Panc1 (cell line): ENCODE results near the gene SH3TC1. TPM values are rescaled to one million over a fixed set of nuclear protein-coding genes. Genes with fewer than 3 reads are reported as not detected.

Experiments used
- ATAC-seq: fragments of 200-7000 bp; cut with Tn5 transposase; 2 replicates; pipeline ENCODE4 v1.9.1; 2020; ENCODE audit warnings: mild to moderate bottlenecking, moderate library complexity
- BruUV-seq: library from RNA; stranded (reverse); fragments of 400-500 nt; replicated peaks from 2 replicates; lab custom pipeline; 2021; lab: Mats Ljungman, UMichigan
- CTCF ChIA-PET: fragments of 300-600 bp; sonication (Branson Sonifier 250); formaldehyde crosslinking; loops from one replicate; lab custom pipeline; 2022; ENCODE audit warnings: antibody characterized with exemption; lab: Charles Lee
- POLR2A ChIA-PET: fragments of 300-600 bp; sonication (Branson Sonifier 250); formaldehyde crosslinking; loops from one replicate; lab custom pipeline; 2022; ENCODE audit warnings: antibody characterized with exemption; lab: Charles Lee
- DNase-seq: peaks from one replicate; pipeline ENCODE4 v3.0.0-alpha.2; 2010; ENCODE audit warnings: low read depth, low spot score
- H3K27ac ChIP-seq: 2 replicates; pipeline ENCODE4 v1.5.1; 2011; ENCODE audit warnings: mild to moderate bottlenecking, low read length, inconsistent platforms
- H3K27me3 ChIP-seq: fragments of 200-500 bp; sonication (Bioruptor generic); 2 replicates; pipeline ENCODE4 v1.6.0; 2014; ENCODE audit warnings: low read length, inconsistent platforms; ENCODE audit not compliant: control insufficient read depth, insufficient read depth
- H3K36me3 ChIP-seq: fragments of 200-500 bp; sonication (Bioruptor generic); 2 replicates; pipeline ENCODE4 v1.5.1; 2014; ENCODE audit warnings: inconsistent platforms, mild to moderate bottlenecking, low read length, moderate library complexity; ENCODE audit not compliant: control insufficient read depth, insufficient read depth
- H3K4me1 ChIP-seq: 2 replicates; pipeline ENCODE4 v1.5.1; 2011; ENCODE audit warnings: inconsistent platforms, mild to moderate bottlenecking, low read length, moderate library complexity; ENCODE audit not compliant: control insufficient read depth, insufficient read depth
- H3K4me3 ChIP-seq, 2 experiments: 2 replicates each; pipeline ENCODE4 v1.5.1; 2011 to 2012; ENCODE audit warnings: low read depth in 2 of 2, low read length in 2 of 2, mild to moderate bottlenecking in 2 of 2, inconsistent platforms in 1 of 2, moderate library complexity in 1 of 2
- H3K9me3 ChIP-seq: fragments of 200-500 bp; sonication (Bioruptor generic); 2 replicates; pipeline ENCODE4 v1.5.1; 2014; ENCODE audit warnings: low read depth, mild to moderate bottlenecking, inconsistent platforms, low read length, moderate library complexity; ENCODE audit not compliant: control insufficient read depth, insufficient read depth
- CTCF ChIP-seq: fragments of 450-650 bp; IDR thresholded peaks from 2 replicates; pipeline ENCODE4 v1.5.1; 2017; ENCODE audit warnings: mild to moderate bottlenecking
- POLR2AphosphoS5 ChIP-seq: IDR thresholded peaks from 2 replicates; pipeline ENCODE4 v1.6.1; 2012; ENCODE audit warnings: mild to moderate bottlenecking, low read depth, low read length, moderate library complexity
- SIN3A ChIP-seq: IDR thresholded peaks from 2 replicates; pipeline ENCODE4 v1.6.1; 2012; ENCODE audit warnings: low read depth, mild to moderate bottlenecking, low read length, moderate library complexity, borderline replicate concordance; ENCODE audit not compliant: insufficient read depth
- TCF7L2 ChIP-seq: IDR thresholded peaks from 2 replicates; pipeline ENCODE4 v1.6.1; 2011; ENCODE audit warnings: mild to moderate bottlenecking, low read depth, low read length, inconsistent platforms
- in situ Hi-C: cut with HindIII; loops from 2 replicates; pipeline ENCODE4 v1.10.0; 2016; ENCODE audit warnings: low sequenced_read_pairs, low pct_unique_long_range_greater_than_20kb
- intact Hi-C: fragments of 100-400 bp; cut with micrococcal nuclease; formaldehyde crosslinking; loops from one replicate; pipeline ENCODE4 v1.10.0; 2022; ENCODE audit not compliant: unreplicated experiment
- total RNA-seq: library from RNA; stranded (reverse); gene quantifications from one replicate; pipeline ENCODE4 v1.2.1, GENCODE V29; 2021; ENCODE audit not compliant: unreplicated experiment
- TF ChIP-seq, protein P1 (sequence below), 2 experiments: IDR thresholded peaks; 2 replicates each; pipeline ENCODE4 v1.6.1; 2011 to 2012; ENCODE audit warnings: low read depth in 2 of 2, control low read depth in 1 of 2, low read length in 1 of 2, mild to moderate bottlenecking in 1 of 2, moderate library complexity in 1 of 2; ENCODE audit not compliant: insufficient read depth in 1 of 2

Gene SH3TC1
- total RNA-seq, 1 experiment from 2014 or later: 4.5 TPM

DNA sequence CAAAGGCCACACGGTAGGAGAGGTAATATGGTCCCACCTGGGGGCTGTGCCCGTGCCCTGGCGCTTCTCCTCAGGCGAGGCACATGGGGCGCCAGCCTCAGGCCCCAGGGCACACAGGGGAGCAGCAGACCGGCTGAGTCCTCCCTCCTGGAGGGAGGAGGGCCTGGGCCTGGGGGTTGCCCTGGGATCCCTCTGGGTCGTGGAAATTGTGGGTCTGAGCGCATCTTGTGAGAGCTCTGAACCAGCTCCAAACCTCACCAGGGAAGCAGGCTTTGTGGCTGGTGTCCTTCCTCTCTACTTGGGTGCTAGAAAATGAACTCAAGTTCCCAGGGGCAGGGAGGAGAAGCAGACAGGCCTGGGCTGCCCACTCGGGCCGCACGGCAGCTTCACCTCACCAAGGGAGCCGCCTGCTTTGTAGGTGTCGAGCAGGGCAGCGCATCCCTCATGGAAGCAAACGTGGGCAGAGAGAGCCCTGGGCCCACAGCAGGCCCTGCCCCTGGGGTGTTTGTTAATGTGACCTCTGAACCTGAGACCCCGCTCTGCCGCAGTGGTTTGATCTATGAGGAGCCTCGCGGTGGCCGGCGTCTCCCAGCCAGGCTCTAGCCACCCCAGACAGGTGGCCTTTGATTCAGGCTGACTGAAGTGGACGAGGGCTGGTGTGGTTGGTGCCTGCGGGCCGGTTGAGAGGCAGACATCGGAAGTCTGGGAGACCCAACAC lies 81.2 kb downstream of the SH3TC1 start:
- Histone ChIP-seq H3K27ac (no peak overlapping the region), H3K27me3 (no peaks in the 10 kb centered on the region), H3K4me3 (no peak overlapping the region), H3K4me1 (peaks cover 4% of the 10 kb centered on the region; the same call in 1 of the 2 replicates), H3K36me3 (no peaks in the 10 kb centered on the region), H3K9me3 (no peaks in the 10 kb centered on the region)
- no peak for ATAC-seq
- CTCF ChIA-PET: no interaction called here
- no peak for DNase-seq
- BruUV-seq: no TSS peak
- in situ Hi-C loops: no loop called here
- POLR2A ChIA-PET: no interaction called here
- TF ChIP-seq POLR2AphosphoS5: no peak
- TF ChIP-seq, protein P1, sequence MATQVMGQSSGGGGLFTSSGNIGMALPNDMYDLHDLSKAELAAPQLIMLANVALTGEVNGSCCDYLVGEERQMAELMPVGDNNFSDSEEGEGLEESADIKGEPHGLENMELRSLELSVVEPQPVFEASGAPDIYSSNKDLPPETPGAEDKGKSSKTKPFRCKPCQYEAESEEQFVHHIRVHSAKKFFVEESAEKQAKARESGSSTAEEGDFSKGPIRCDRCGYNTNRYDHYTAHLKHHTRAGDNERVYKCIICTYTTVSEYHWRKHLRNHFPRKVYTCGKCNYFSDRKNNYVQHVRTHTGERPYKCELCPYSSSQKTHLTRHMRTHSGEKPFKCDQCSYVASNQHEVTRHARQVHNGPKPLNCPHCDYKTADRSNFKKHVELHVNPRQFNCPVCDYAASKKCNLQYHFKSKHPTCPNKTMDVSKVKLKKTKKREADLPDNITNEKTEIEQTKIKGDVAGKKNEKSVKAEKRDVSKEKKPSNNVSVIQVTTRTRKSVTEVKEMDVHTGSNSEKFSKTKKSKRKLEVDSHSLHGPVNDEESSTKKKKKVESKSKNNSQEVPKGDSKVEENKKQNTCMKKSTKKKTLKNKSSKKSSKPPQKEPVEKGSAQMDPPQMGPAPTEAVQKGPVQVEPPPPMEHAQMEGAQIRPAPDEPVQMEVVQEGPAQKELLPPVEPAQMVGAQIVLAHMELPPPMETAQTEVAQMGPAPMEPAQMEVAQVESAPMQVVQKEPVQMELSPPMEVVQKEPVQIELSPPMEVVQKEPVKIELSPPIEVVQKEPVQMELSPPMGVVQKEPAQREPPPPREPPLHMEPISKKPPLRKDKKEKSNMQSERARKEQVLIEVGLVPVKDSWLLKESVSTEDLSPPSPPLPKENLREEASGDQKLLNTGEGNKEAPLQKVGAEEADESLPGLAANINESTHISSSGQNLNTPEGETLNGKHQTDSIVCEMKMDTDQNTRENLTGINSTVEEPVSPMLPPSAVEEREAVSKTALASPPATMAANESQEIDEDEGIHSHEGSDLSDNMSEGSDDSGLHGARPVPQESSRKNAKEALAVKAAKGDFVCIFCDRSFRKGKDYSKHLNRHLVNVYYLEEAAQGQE (IDR thresholded peaks at IDR 0.05; ENCODE audit: insufficient read depth in 1 of 2, low read depth in 2 of 2, low read length in 1 of 2): no peak
- TF ChIP-seq CTCF: no peak
- TF ChIP-seq SIN3A: no peak
- TF ChIP-seq TCF7L2: no peak
- intact Hi-C loops: no loop called here

DNA sequence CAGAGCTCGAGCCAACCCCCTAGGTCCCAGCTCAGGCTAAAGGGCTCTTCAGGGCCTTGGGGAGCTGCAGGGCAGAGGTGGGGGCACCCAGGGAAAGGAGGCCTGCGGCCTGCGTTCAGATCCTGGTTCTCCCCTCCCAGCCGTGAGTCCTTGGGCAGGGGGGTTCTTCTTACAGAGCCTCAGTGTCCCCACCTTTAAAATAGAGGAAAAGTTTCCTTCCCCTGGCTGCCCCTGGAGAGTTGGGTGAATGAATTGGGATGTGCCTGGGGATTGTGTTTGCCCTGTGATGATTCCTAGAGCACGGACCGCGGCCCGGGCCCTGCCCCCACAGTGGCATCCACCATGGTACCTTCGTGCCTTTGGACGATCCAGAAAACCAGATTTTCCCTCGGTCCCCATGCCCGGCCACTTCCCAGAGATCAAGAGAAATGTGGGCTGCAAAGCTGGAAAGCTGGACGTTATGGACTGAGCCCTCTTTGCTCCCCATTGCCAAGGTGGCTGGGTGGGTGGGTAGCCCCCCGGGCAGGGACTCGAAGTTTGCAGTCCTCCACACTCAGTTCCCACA lies 81.9 kb downstream of the SH3TC1 start:
- ChIA-PET CTCF (no interaction called here), POLR2A (no interaction called here)
- Histone ChIP-seq H3K27ac (no peak overlapping the region), H3K4me3 (no peak overlapping the region), H3K36me3 (no peaks in the 10 kb centered on the region), H3K4me1 (peaks cover 4% of the 10 kb centered on the region; the same call in 1 of the 2 replicates), H3K9me3 (no peaks in the 10 kb centered on the region), H3K27me3 (no peaks in the 10 kb centered on the region)
- TF ChIP-seq TCF7L2 (no peak), SIN3A (no peak), CTCF (no peak), POLR2AphosphoS5 (no peak)
- TF ChIP-seq, protein P1 (IDR thresholded peaks at IDR 0.05; ENCODE audit: insufficient read depth in 1 of 2, low read depth in 2 of 2, low read length in 1 of 2): no peak
- DNase-seq: no peak
- no peak for ATAC-seq
- no TSS peak for BruUV-seq
- intact Hi-C loops (no loop called here), in situ Hi-C loops (no loop called here)
